ENCODE data around the gene ULK1.
A peak's percentile ranks its signal among the peaks of the same experiment; 100 is the strongest.

ULK1 gene

GRCh38 chr12:131893605-131894312, 663 bp upstream of the ULK1 start:
- peak; percentile 50 for DNase-seq

- DNase-seq: peak; percentile 68
Measured at GRCh38 chr12:131894981-131895639, 688 bp downstream of the ULK1 start.

GRCh38 chr12:131895640-131896079, 1.2 kb downstream of the ULK1 start:
- DNase-seq: peak; percentile 82

- DNase-seq: peak; percentile 98
Measured at GRCh38 chr12:131896080-131896810, 1.8 kb downstream of the ULK1 start.

GRCh38 chr12:131896811-131897270, 2.4 kb downstream of the ULK1 start:
- DNase-seq: peak; percentile 88

- DNase-seq: no peak
Measured at GRCh38 chr12:131897276-131897675, 2.9 kb downstream of the ULK1 start.

- DNase-seq: no peak
Measured at GRCh38 chr12:131897875-131898274, 3.5 kb downstream of the ULK1 start.

GRCh38 chr12:131900397-131900796, 6.0 kb downstream of the ULK1 start:
- peak; percentile 59 for DNase-seq

- no peak for DNase-seq
Measured at GRCh38 chr12:131901431-131902331, 7.3 kb downstream of the ULK1 start.

- no peak for DNase-seq
Measured at GRCh38 chr12:131902332-131903241, 8.2 kb downstream of the ULK1 start.

- no peak for DNase-seq
Measured at GRCh38 chr12:131903270-131904255, 9.1 kb downstream of the ULK1 start.

GRCh38 chr12:131904346-131904745, 9.9 kb downstream of the ULK1 start:
- no peak for DNase-seq

- DNase-seq: no peak
Measured at GRCh38 chr12:131905081-131905629, 10.7 kb downstream of the ULK1 start.

GRCh38 chr12:131905630-131906091, 11.2 kb downstream of the ULK1 start:
- no peak for DNase-seq

GRCh38 chr12:131907379-131908091, 13.1 kb downstream of the ULK1 start:
- no peak for DNase-seq

GRCh38 chr12:131908092-131909080, 14.0 kb downstream of the ULK1 start:
- no peak for DNase-seq

GRCh38 chr12:131909081-131909751, 14.8 kb downstream of the ULK1 start:
- DNase-seq: no peak
